ENCODE data around the gene ANGPTL4.

Gene ANGPTL4

GRCh38 chr19:8319807-8320520 is 44.0 kb upstream of the ANGPTL4 start:
- Histone ChIP-seq H4K91ac (ENCODE audit: low read depth, low read length) (no peak overlapping the region), H3K27ac (ENCODE audit: low read depth, low read length) (no peak overlapping the region), H3K9ac (ENCODE audit: low read length) (no peak overlapping the region), H3K79me1 (ENCODE audit: low read length) (peaks cover 10% of the 10 kb centered on the region), H2AFZ (ENCODE audit: insufficient read depth, low read length, poor library complexity) (no peak overlapping the region), H2BK120ac (ENCODE audit: insufficient read depth, low read length, poor library complexity) (no peak overlapping the region), H3K4me3 (ENCODE audit: low read depth, low read length) (no peak overlapping the region), H3K27me3 (ENCODE audit: insufficient read depth, low read length) (no peaks in the 10 kb centered on the region), H3K36me3 (ENCODE audit: control insufficient read depth in 1 of 2, insufficient read depth in 2 of 2, low read length in 2 of 2) (peaks cover 35 to 37% of the 10 kb centered on the region in 2 experiments), H3K4me1 (ENCODE audit: control insufficient read depth in 1 of 2, insufficient read depth in 2 of 2, low read length in 2 of 2) (peaks cover 8 to 9% of the 10 kb centered on the region in 2 experiments), H3K4me2 (ENCODE audit: low read length) (peak overlapping the region; percentile 95), H2BK12ac (ENCODE audit: low read length) (no peak overlapping the region), H4K12ac (ENCODE audit: low read depth, low read length) (no peak overlapping the region), H3K14ac (ENCODE audit: low read length) (no peak overlapping the region), H2BK5ac (ENCODE audit: low read depth, low read length, poor library complexity) (no peak overlapping the region), H3K23ac (ENCODE audit: low read length) (no peak overlapping the region), H3K18ac (ENCODE audit: low read length) (no peak overlapping the region), H2AK5ac (ENCODE audit: low read length) (no peak overlapping the region), H3K4ac (ENCODE audit: low read depth, low read length) (peak overlapping the region; percentile 59), H4K8ac (ENCODE audit: low read depth, low read length) (no peak overlapping the region), H3K79me2 (ENCODE audit: control insufficient read depth, insufficient read depth, low read length, poor library complexity) (peaks cover 18% of the 10 kb centered on the region), H3K9me3 (ENCODE audit: insufficient read depth, low read depth, low read length) (no peaks in the 10 kb centered on the region)
- no peak for DNase-seq
- no CpG with 5 or more reads among the region's 19 CpGs for WGBS (ENCODE audit: extremely low coverage, insufficient coverage, insufficient read length)

GRCh38 chr19:8320564-8321066 is 43.3 kb upstream of the ANGPTL4 start:
- Histone ChIP-seq H3K4me1 (ENCODE audit: control insufficient read depth in 1 of 2, insufficient read depth in 2 of 2, low read length in 2 of 2) (peaks cover 8 to 9% of the 10 kb centered on the region in 2 experiments), H2BK120ac (ENCODE audit: insufficient read depth, low read length, poor library complexity) (peak overlapping the region; percentile 53), H3K27ac (ENCODE audit: low read depth, low read length) (peak overlapping the region; percentile 9), H2AK5ac (ENCODE audit: low read length) (peak overlapping the region; percentile 36), H3K79me2 (ENCODE audit: control insufficient read depth, insufficient read depth, low read length, poor library complexity) (peaks cover 18% of the 10 kb centered on the region), H3K4me3 (ENCODE audit: low read depth, low read length) (peak overlapping the region; percentile 90), H4K12ac (ENCODE audit: low read depth, low read length) (peak overlapping the region; percentile 98), H3K18ac (ENCODE audit: low read length) (peak overlapping the region; percentile 33), H3K27me3 (ENCODE audit: insufficient read depth, low read length) (no peaks in the 10 kb centered on the region), H2AFZ (ENCODE audit: insufficient read depth, low read length, poor library complexity) (peak overlapping the region; percentile 84), H4K8ac (ENCODE audit: low read depth, low read length) (peak overlapping the region; percentile 99), H3K14ac (ENCODE audit: low read length) (peak overlapping the region; percentile 95), H3K4me2 (ENCODE audit: low read length) (peak overlapping the region; percentile 95), H3K9ac (ENCODE audit: low read length) (peak overlapping the region; percentile 95), H2BK12ac (ENCODE audit: low read length) (no peak overlapping the region), H2BK5ac (ENCODE audit: low read depth, low read length, poor library complexity) (peak overlapping the region; percentile 73), H3K23ac (ENCODE audit: low read length) (no peak overlapping the region), H3K4ac (ENCODE audit: low read depth, low read length) (peak overlapping the region; percentile 59), H4K91ac (ENCODE audit: low read depth, low read length) (peak overlapping the region; percentile 97), H3K9me3 (ENCODE audit: insufficient read depth, low read depth, low read length) (no peaks in the 10 kb centered on the region), H3K36me3 (ENCODE audit: control insufficient read depth in 1 of 2, insufficient read depth in 2 of 2, low read length in 2 of 2) (peaks cover 30 to 32% of the 10 kb centered on the region in 2 experiments), H3K79me1 (ENCODE audit: low read length) (peaks cover 10% of the 10 kb centered on the region)
- WGBS (ENCODE audit: extremely low coverage, insufficient coverage, insufficient read length): no CpG with 5 or more reads among the region's 16 CpGs
- peak in 1 of 2 donors; percentile 31 for DNase-seq

- H3K23ac ChIP-seq (ENCODE audit: low read length): no peak within 1 kb of the TSS
- H2BK5ac ChIP-seq (ENCODE audit: low read depth, low read length, poor library complexity): peak within 1 kb of the TSS; percentile 73
Observed at GRCh38 chr19:8321067-8321985, 42.6 kb upstream of the ANGPTL4 start, which contains the start of the genes NDUFA7 and RPS28. TSS of gene NDUFA7 (minus strand) at chr19:8321375. CDS start at chr19:8321358, 17 bp downstream. TSS of gene RPS28 (plus strand) at chr19:8321496. CDS start at chr19:8321531, 35 bp downstream.

More at GRCh38 chr19:8321067-8321985, 42.6 kb upstream of the ANGPTL4 start, which contains the start of the genes NDUFA7 and RPS28:
- no CpG with 5 or more reads among the region's 72 CpGs for WGBS (ENCODE audit: extremely low coverage, insufficient coverage, insufficient read length)
- Histone ChIP-seq H3K4ac (ENCODE audit: low read depth, low read length) (peak within 1 kb of the TSS; percentile 59), H3K79me1 (ENCODE audit: low read length) (peaks cover 10% of the 10 kb centered on the region), H4K91ac (ENCODE audit: low read depth, low read length) (peak within 1 kb of the TSS; percentile 97), H3K9ac (ENCODE audit: low read length) (peak within 1 kb of the TSS; percentile 97), H2AFZ (ENCODE audit: insufficient read depth, low read length, poor library complexity) (peak within 1 kb of the TSS; percentile 84), H3K4me1 (ENCODE audit: control insufficient read depth in 1 of 2, insufficient read depth in 2 of 2, low read length in 2 of 2) (peaks cover 8 to 9% of the 10 kb centered on the region in 2 experiments), H3K4me2 (ENCODE audit: low read length) (peak within 1 kb of the TSS; percentile 95), H3K27me3 (ENCODE audit: insufficient read depth, low read length) (no peaks in the 10 kb centered on the region), H3K9me3 (ENCODE audit: insufficient read depth, low read depth, low read length) (no peaks in the 10 kb centered on the region), H3K79me2 (ENCODE audit: control insufficient read depth, insufficient read depth, low read length, poor library complexity) (peaks cover 18% of the 10 kb centered on the region), H3K18ac (ENCODE audit: low read length) (peak within 1 kb of the TSS; percentile 42), H2BK12ac (ENCODE audit: low read length) (no peak within 1 kb of the TSS), H3K4me3 (ENCODE audit: low read depth, low read length) (peak within 1 kb of the TSS; percentile 90), H3K14ac (ENCODE audit: low read length) (peak within 1 kb of the TSS; percentile 95), H3K36me3 (ENCODE audit: control insufficient read depth in 1 of 2, insufficient read depth in 2 of 2, low read length in 2 of 2) (peaks cover 25 to 27% of the 10 kb centered on the region in 2 experiments), H4K12ac (ENCODE audit: low read depth, low read length) (peak within 1 kb of the TSS; percentile 98), H3K27ac (ENCODE audit: low read depth, low read length) (peak within 1 kb of the TSS; percentile 9), H2AK5ac (ENCODE audit: low read length) (peak within 1 kb of the TSS; percentile 36), H4K8ac (ENCODE audit: low read depth, low read length) (peak within 1 kb of the TSS; percentile 99), H2BK120ac (ENCODE audit: insufficient read depth, low read length, poor library complexity) (peak within 1 kb of the TSS; percentile 53)
- peak; percentile 95 to 98 for DNase-seq

Measured in trophoblast cell (in vitro differentiated cells and primary cell).